ENCODE results near the gene OR6C74.

- no peak for TF ChIP-seq CTCF (IDR thresholded peaks at IDR 0.05 in 8 of 11, conservative IDR thresholded peaks at IDR 0.05 in 3 of 11)
- TF ChIP-seq POLR2AphosphoS5 (IDR thresholded peaks at IDR 0.05) = no peak
- no peak for TF ChIP-seq POLR2A (IDR thresholded peaks at IDR 0.05)
Measured at GRCh38 chr12:55220725-55221124, 23.7 kb upstream of the OR6C74 start, which contains the start of gene OR10A7.
